ENCODE results near the gene UCHL1.

Gene UCHL1

DNA sequence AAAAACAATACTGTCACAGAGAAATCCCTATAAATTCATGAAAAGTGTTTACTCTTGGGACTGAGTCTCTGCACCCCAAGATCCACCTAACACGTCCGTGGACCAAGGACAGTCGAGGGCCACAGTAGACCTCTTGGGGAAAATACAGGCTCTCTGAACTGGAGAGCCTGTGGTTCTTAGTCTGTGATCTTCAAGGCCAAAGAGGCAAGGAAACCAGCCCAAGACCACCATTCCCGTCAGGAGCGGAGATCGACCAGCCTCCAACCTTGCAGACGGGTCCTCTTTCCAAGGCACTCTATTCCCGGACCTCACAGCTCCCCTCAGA, 40.8 kb upstream of the UCHL1 start:
- peak overlapping the region; percentile 77 for H3K4me3 ChIP-seq (ENCODE audit: low read depth, low read length)
- H3K9me3 ChIP-seq (ENCODE audit: severe bottlenecking), result no peaks in the 10 kb centered on the region
- no peak for TF ChIP-seq CTCF (IDR thresholded peaks at IDR 0.05; ENCODE audit: low read depth, low read length)
- DNase-seq, result no peak
- H3K27me3 ChIP-seq (ENCODE audit: insufficient read depth, low read depth, severe bottlenecking), result no peaks in the 10 kb centered on the region
- H3K27ac ChIP-seq, result peak overlapping the region; percentile 88
- H3K36me3 ChIP-seq, result no peaks in the 10 kb centered on the region

GRCh38 chr4:41216294-41217019, 40.3 kb upstream of the UCHL1 start:
- DNase-seq, result peak; percentile 94

DNA sequence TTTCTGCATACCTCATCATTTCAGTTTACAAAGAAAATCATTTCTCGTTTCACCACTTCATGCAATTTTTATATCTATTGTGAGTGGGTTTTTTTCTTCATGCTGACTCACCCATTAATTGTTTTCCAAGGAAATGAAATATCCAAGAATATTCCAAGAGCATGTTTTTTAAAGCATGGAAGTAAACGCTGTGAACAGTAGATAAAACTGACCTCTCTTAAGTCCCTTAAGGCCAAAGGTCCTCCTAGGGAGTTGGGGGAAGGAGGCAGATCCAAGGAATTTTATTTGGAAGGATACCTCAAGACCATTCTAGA, 39.8 kb upstream of the UCHL1 start:
- no peaks in the 10 kb centered on the region for H3K27me3 ChIP-seq (ENCODE audit: insufficient read depth, low read depth, severe bottlenecking)
- TF ChIP-seq CTCF (IDR thresholded peaks at IDR 0.05; ENCODE audit: low read depth, low read length), result no peak
- no peaks in the 10 kb centered on the region for H3K36me3 ChIP-seq
- H3K4me3 ChIP-seq (ENCODE audit: low read depth, low read length), result peak overlapping the region; percentile 77
- DNase-seq, result no peak
- H3K9me3 ChIP-seq (ENCODE audit: severe bottlenecking), result no peaks in the 10 kb centered on the region
- H3K27ac ChIP-seq, result peak overlapping the region; percentile 88

More at GRCh38 chr4:41216294-41217019, 40.3 kb upstream of the UCHL1 start:
- Histone ChIP-seq H3K36me3 (no peaks in the 10 kb centered on the region), H3K4me3 (ENCODE audit: low read depth, low read length) (peak overlapping the region; percentile 77), H3K27ac (peak overlapping the region; percentile 88), H3K27me3 (ENCODE audit: insufficient read depth, low read depth, severe bottlenecking) (no peaks in the 10 kb centered on the region), H3K9me3 (ENCODE audit: severe bottlenecking) (no peaks in the 10 kb centered on the region)
- peak; percentile 47 for TF ChIP-seq CTCF (IDR thresholded peaks at IDR 0.05; ENCODE audit: low read depth, low read length)

GRCh38 chr4:41217374-41217773, 39.4 kb upstream of the UCHL1 start:
- no peaks in the 10 kb centered on the region for H3K9me3 ChIP-seq (ENCODE audit: severe bottlenecking)
- no peaks in the 10 kb centered on the region for H3K27me3 ChIP-seq (ENCODE audit: insufficient read depth, low read depth, severe bottlenecking)
- H3K27ac ChIP-seq, result no peak overlapping the region
- H3K4me3 ChIP-seq (ENCODE audit: low read depth, low read length), result no peak overlapping the region
- no peak for TF ChIP-seq CTCF (IDR thresholded peaks at IDR 0.05; ENCODE audit: low read depth, low read length)
- H3K36me3 ChIP-seq, result no peaks in the 10 kb centered on the region
- DNase-seq, result no peak

DNA sequence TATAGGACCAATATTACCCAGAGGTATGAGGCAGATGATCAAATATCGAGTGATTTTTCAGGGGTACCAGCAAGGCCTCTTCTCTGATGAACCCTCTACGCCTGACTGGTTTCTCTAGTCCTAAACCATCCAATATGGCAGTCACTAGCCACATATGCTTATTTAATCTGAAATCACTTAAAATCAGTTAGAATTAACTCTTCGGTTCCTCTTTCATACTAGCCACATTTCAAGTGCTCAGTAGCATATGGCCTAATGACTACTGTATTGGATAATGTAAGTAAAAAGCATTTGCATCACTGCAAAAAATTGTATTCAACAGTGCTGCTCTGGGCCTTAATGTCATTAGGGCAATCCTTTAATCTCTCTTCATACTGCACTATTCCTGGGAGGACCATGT, 38.0 kb upstream of the UCHL1 start:
- H3K27me3 ChIP-seq (ENCODE audit: insufficient read depth, low read depth, severe bottlenecking), result no peaks in the 10 kb centered on the region
- no peak overlapping the region for H3K27ac ChIP-seq
- no peak overlapping the region for H3K4me3 ChIP-seq (ENCODE audit: low read depth, low read length)
- no peaks in the 10 kb centered on the region for H3K36me3 ChIP-seq
- no peak for DNase-seq
- no peaks in the 10 kb centered on the region for H3K9me3 ChIP-seq (ENCODE audit: severe bottlenecking)
- no peak for TF ChIP-seq CTCF (IDR thresholded peaks at IDR 0.05; ENCODE audit: low read depth, low read length)

GRCh38 chr4:41219421-41219950, 37.2 kb upstream of the UCHL1 start:
- no peak for TF ChIP-seq CTCF (IDR thresholded peaks at IDR 0.05; ENCODE audit: low read depth, low read length)
- Histone ChIP-seq H3K27ac (no peak overlapping the region), H3K27me3 (ENCODE audit: insufficient read depth, low read depth, severe bottlenecking) (no peaks in the 10 kb centered on the region), H3K4me3 (ENCODE audit: low read depth, low read length) (no peak overlapping the region), H3K9me3 (ENCODE audit: severe bottlenecking) (no peaks in the 10 kb centered on the region), H3K36me3 (no peaks in the 10 kb centered on the region)
- no peak for DNase-seq
